Activated B cell treated with CpG ODN at 0.5 μM for 24 hours (primary cell): Measurements from ENCODE around the gene NDST1. TPM values are rescaled to one million over a fixed set of nuclear protein-coding genes. Genes with fewer than 3 reads are reported as not detected.

ENCODE experiments used
- ATAC-seq: fragments of 200-7000 bp; cut with Tn5 transposase; one replicate; pipeline ENCODE4 v1.10.0; 2021; ENCODE audit warnings: low read depth, mild to moderate bottlenecking, moderate library complexity
- CTCF ChIA-PET: fragments of 350-600 bp; sonication (Branson Sonifier 250); formaldehyde crosslinking; loops from one replicate; lab custom pipeline; 2021; ENCODE audit warnings: antibody characterized with exemption; lab: Charles Lee
- POLR2A ChIA-PET: fragments of 350-600 bp; sonication (Branson Sonifier 250); formaldehyde crosslinking; loops from one replicate; lab custom pipeline; 2021; ENCODE audit warnings: antibody characterized with exemption; lab: Charles Lee
- DNase-seq: peaks from one replicate; pipeline ENCODE4 v3.0.0; 2022
- H3K27ac Mint-ChIP-seq: one replicate; pipeline ENCODE4 v1.8.0; 2020; ENCODE audit warnings: mixed read lengths
- H3K27me3 Mint-ChIP-seq: one replicate; pipeline ENCODE4 v1.8.0; 2021; ENCODE audit warnings: mixed read lengths
- H3K36me3 Mint-ChIP-seq: one replicate; pipeline ENCODE4 v1.8.0; 2021; ENCODE audit warnings: low read depth, mixed read lengths
- H3K4me1 Mint-ChIP-seq: one replicate; pipeline ENCODE4 v1.8.0; 2021; ENCODE audit warnings: mixed read lengths
- H3K4me3 Mint-ChIP-seq: one replicate; pipeline ENCODE4 v1.8.0; 2020; ENCODE audit warnings: mild to moderate bottlenecking, mixed read lengths
- H3K9me3 Mint-ChIP-seq: one replicate; pipeline ENCODE4 v1.8.0; 2020; ENCODE audit warnings: mixed read lengths
- CTCF ChIP-seq: fragments of 200-600 bp; IDR thresholded peaks from one replicate; pipeline ENCODE4 v1.8.0; 2022; ENCODE audit warnings: antibody characterized with exemption, mild to moderate bottlenecking
- intact Hi-C: fragments of 100-400 bp; cut with micrococcal nuclease; formaldehyde crosslinking; loops from one replicate; pipeline ENCODE4 v1.15.1; 2024
- total RNA-seq: library from RNA; stranded (reverse); gene quantifications from 2 replicates; pipeline ENCODE4 v1.2.3, GENCODE V29; 2022

NDST1 gene
- total RNA-seq, 1 donor from 2014 or later, result 8.1 TPM

DNA sequence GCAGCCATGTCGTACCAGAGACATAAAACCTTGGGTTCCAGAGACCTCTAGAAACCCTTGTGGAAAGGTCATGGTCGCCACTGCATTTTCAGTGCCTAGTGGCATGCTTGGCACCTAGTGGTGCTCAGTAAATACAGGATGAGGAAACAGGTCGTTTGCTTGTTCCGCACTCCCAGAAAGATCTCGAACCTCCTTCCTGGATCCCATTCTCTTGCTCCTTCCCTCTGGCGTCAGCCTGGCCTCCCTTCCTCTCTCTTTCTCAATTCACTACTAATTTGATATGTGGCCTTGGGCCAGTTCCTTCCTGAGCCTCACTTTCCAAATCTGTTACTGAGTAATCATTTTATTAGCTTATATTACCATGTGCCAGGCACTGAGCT lies 4.4 kb downstream of the NDST1 start:
- H3K9me3 Mint-ChIP-seq, result no peaks in the 10 kb centered on the region
- H3K4me1 Mint-ChIP-seq, result peaks cover 1% of the 10 kb centered on the region
- ATAC-seq (no peak), DNase-seq (no peak)
- H3K27ac Mint-ChIP-seq, result no peak overlapping the region
- no peak overlapping the region for H3K4me3 Mint-ChIP-seq
- ChIA-PET CTCF (no interaction called here), POLR2A (no interaction called here)
- intact Hi-C loops, result no loop called here
- no peak for TF ChIP-seq CTCF
- H3K36me3 Mint-ChIP-seq, result no peaks in the 10 kb centered on the region
- H3K27me3 Mint-ChIP-seq, result no peaks in the 10 kb centered on the region

DNA sequence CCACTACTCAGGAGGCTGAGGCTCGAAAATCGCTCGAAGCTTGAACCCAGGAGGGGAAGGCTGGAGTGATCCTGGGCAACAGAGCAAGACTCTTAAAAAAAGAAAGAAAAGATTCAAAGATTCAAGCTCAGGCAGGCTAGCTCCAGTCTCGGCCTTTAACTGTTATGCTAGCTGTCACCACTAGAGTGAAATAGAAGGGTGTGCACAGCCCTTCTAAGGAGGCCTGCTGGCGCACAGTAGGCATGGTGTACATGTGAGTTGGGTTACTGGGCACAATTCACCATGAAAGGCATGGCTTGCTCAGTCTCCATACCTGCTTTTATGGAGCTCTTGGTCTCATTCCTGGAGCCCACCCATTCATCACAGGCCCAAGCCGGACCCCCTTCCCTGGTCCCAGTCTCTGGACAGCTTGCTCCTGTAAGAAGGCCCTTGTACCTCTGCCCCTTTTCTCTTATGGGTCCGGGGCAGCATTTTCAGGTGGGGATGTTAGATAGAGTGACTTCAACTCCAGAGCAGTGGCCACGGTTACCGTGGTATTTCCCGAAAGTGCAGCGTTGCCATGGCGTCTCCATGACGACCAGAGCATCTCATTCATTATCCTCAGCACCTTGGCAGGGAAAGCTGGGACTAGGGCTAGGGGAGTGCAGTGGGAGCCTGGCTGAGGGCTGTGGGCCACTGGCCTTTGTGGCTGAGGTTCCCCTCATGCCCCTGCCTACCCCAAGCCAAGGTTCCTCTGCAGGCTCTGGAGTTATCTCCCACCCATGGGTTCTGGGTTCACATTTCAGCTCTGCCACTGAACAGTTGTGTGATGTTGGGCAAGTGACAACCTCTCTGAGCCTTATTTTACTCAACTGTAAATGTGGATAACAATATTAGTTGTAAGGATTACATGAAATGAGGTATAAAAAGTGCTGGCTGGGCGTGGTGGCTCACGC lies 5.7 kb downstream of the NDST1 start:
- H3K27me3 Mint-ChIP-seq, result no peaks in the 10 kb centered on the region
- peaks cover 2% of the 10 kb centered on the region for H3K4me1 Mint-ChIP-seq
- ChIA-PET POLR2A (interaction anchor here (0.7 kb wide), 1 partner anchor 40 kb away, joined by 12 read pairs; no protein-coding TSS in a partner anchor), CTCF (no interaction called here)
- DNase-seq (no peak), ATAC-seq (no peak)
- H3K4me3 Mint-ChIP-seq, result no peak overlapping the region
- intact Hi-C loops, result no loop called here
- no peak for TF ChIP-seq CTCF
- no peak overlapping the region for H3K27ac Mint-ChIP-seq
- H3K9me3 Mint-ChIP-seq, result no peaks in the 10 kb centered on the region
- H3K36me3 Mint-ChIP-seq, result no peaks in the 10 kb centered on the region

DNA sequence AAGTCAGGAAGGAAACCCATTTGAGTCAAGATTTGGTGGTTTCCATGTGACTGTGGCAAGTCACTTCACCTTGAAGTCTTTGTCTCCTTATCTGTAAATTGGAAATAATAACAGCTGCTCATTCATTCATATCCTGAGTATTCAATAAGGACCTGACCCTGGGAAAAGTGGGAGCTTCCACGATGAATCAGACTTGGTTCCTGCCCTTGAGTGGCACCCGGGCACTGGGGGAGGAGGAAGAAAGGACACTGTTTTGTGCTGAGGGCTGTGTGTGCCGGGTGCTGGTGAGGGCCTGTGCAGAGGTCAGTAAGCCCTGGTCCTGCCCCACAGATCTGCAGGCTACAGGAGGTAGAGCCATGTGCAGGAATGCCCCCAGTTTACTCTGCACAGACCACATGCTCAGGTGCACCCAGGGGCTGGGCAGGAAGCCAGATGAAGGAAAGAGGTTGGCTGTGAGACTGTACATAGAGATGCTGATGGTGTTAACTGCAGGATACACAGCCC lies 6.8 kb downstream of the NDST1 start:
- Mint-ChIP-seq H3K27me3 (no peaks in the 10 kb centered on the region), H3K9me3 (no peaks in the 10 kb centered on the region), H3K4me3 (no peak overlapping the region), H3K36me3 (no peaks in the 10 kb centered on the region), H3K4me1 (peaks cover 2% of the 10 kb centered on the region), H3K27ac (no peak overlapping the region)
- CTCF ChIA-PET, result no interaction called here
- POLR2A ChIA-PET, result no interaction called here
- DNase-seq, result no peak
- ATAC-seq, result no peak
- TF ChIP-seq CTCF, result no peak
- intact Hi-C loops, result no loop called here

- no peak for ATAC-seq
- peaks cover 2% of the 10 kb centered on the region for H3K4me1 Mint-ChIP-seq
These were observed 7.5 kb downstream of the NDST1 start for GRCh38 chr5:150515446-150515845.

More at GRCh38 chr5:150515446-150515845, 7.5 kb downstream of the NDST1 start:
- H3K36me3 Mint-ChIP-seq, result no peaks in the 10 kb centered on the region
- no peak overlapping the region for H3K4me3 Mint-ChIP-seq
- H3K27me3 Mint-ChIP-seq, result no peaks in the 10 kb centered on the region
- CTCF ChIA-PET, result no interaction called here
- H3K9me3 Mint-ChIP-seq, result no peaks in the 10 kb centered on the region
- POLR2A ChIA-PET, result no interaction called here
- intact Hi-C loops, result no loop called here
- no peak for DNase-seq
- TF ChIP-seq CTCF, result no peak
- no peak overlapping the region for H3K27ac Mint-ChIP-seq
